Activated naive CD8-positive, alpha-beta T cell treated with anti-CD3 and anti-CD28 coated beads, Interleukin-2, amount 50 U/mL, for 24 hours (primary cell): ENCODE data around the gene KRT7.
"Not testable (repeated sequence)": the region's sequence is repeated elsewhere in the genome, so short reads cannot be mapped to it uniquely, and the experiment has no call there.

Experiments used
- ATAC-seq: fragments of 150-1000 bp; cut with Tn5 transposase; one replicate; pipeline ENCODE4 v1.10.0; 2021
- DNase-seq: peaks from one replicate; pipeline ENCODE4 v3.0.0; 2021
- H3K27ac Mint-ChIP-seq: one replicate; pipeline ENCODE4 v1.8.0; 2021; ENCODE audit warnings: mild to moderate bottlenecking, mixed read lengths
- H3K27me3 Mint-ChIP-seq: one replicate; pipeline ENCODE4 v1.8.0; 2021; ENCODE audit warnings: mixed read lengths
- H3K36me3 Mint-ChIP-seq: one replicate; pipeline ENCODE4 v1.8.0; 2021; ENCODE audit warnings: low read depth, mixed read lengths
- H3K4me1 Mint-ChIP-seq: one replicate; pipeline ENCODE4 v1.8.0; 2021; ENCODE audit warnings: mixed read lengths
- H3K4me3 Mint-ChIP-seq: one replicate; pipeline ENCODE4 v1.8.0; 2021; ENCODE audit warnings: mild to moderate bottlenecking, moderate library complexity, mixed read lengths
- H3K9me3 Mint-ChIP-seq: one replicate; pipeline ENCODE4 v1.8.0; 2021; ENCODE audit warnings: mixed read lengths

The KRT7 gene

GRCh38 chr12:52274521-52275120, 41.6 kb downstream of the KRT7 start, which contains the start of gene KRT86:
Gene KRT86 (plus strand): TSS chr12:52274645. CDS start chr12:52301917, 27,272 bp downstream.
- Mint-ChIP-seq H3K9me3 (no peaks in the 10 kb centered on the region), H3K27me3 (peaks cover 31% of the 10 kb centered on the region), H3K27ac (no peak within 1 kb of the TSS), H3K4me3 (no peak within 1 kb of the TSS), H3K4me1 (no peaks in the 10 kb centered on the region), H3K36me3 (no peaks in the 10 kb centered on the region)
- no peak for ATAC-seq
- no peak for DNase-seq

DNA sequence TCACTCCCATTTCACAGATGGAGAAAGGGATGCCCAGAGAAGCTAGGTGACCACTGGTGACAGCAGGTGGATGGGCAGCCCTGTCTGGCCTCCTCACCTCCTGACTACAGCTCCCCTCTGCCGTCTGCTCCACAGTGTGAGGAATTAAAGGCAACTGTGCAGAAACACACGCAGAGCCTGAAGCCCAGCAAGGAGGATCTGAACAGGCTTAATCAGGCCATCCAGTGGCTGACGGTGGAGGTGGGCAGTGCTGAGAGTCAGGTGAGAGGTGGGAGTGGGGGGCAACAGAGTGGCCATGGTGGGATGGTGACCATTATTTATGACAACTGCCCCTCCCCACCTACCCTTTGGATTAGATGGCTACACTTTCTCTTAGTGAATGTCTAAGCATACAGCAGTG, 42.6 kb downstream of the KRT7 start:
- no peak for DNase-seq
- Mint-ChIP-seq H3K4me3 (no peak overlapping the region), H3K27me3 (peaks cover 32% of the 10 kb centered on the region), H3K27ac (no peak overlapping the region), H3K9me3 (no peaks in the 10 kb centered on the region), H3K36me3 (no peaks in the 10 kb centered on the region), H3K4me1 (no peaks in the 10 kb centered on the region)
- no peak for ATAC-seq

- Mint-ChIP-seq H3K27ac (no peak overlapping the region), H3K27me3 (peaks cover 26% of the 10 kb centered on the region), H3K36me3 (no peaks in the 10 kb centered on the region), H3K4me3 (no peak overlapping the region), H3K9me3 (no peaks in the 10 kb centered on the region), H3K4me1 (no peaks in the 10 kb centered on the region)
- no peak for ATAC-seq
- DNase-seq, result no peak
Observed at GRCh38 chr12:52277486-52278245, 44.6 kb downstream of the KRT7 start.

DNA sequence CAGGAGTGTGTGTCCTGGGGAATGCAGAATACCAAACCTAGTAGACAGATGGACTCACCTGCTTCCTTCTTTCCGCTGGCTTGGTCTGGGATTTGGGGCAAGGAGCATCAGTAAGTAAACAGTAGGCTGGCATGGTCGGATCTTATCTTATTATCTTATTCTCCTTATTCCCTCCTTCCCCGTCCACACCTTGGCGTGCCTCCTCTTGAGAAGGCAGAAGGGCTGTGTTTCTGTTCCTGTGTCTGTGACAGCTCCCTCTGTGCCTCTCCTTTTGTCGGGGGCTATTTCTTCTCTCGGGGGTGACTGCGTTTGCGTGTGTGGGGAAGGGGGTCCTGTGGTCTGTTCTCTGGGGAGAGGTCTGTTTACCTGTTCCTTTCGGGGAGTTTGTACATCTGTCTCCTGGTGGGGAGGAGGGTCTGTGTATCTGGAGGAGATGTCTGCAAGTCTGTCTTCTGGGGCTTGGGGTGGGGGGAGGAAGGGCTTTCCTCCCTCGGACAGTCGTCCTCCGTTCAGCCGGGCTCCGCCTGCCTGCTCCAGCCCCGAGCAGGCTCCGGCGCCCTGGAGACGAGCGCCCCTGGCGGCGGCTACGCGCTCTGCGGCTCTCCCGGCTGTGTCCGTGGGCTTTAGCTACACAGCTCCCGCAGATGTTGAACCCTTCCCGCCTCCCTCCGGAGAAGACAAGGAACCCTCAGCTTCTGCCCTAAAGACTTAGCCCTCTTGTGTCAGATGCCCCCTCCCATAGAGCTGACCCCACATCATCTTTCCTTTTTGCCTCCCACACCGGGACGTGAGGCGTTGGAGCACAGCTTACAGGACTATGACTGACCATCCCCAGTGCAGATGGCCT, 45.8 kb downstream of the KRT7 start:
- Mint-ChIP-seq H3K27ac (no peak overlapping the region), H3K4me3 (no peak overlapping the region), H3K9me3 (no peaks in the 10 kb centered on the region), H3K36me3 (no peaks in the 10 kb centered on the region), H3K4me1 (no peaks in the 10 kb centered on the region), H3K27me3 (peaks cover 25% of the 10 kb centered on the region)
- DNase-seq (peak; percentile 83), ATAC-seq (peak; percentile 96)

GRCh38 chr12:52279422-52280318, 46.6 kb downstream of the KRT7 start:
- Mint-ChIP-seq H3K36me3 (no peaks in the 10 kb centered on the region), H3K4me1 (no peaks in the 10 kb centered on the region), H3K27me3 (peaks cover 21% of the 10 kb centered on the region), H3K4me3 (no peak overlapping the region), H3K27ac (no peak overlapping the region), H3K9me3 (no peaks in the 10 kb centered on the region)
- DNase-seq (no peak), ATAC-seq (no peak)

DNA sequence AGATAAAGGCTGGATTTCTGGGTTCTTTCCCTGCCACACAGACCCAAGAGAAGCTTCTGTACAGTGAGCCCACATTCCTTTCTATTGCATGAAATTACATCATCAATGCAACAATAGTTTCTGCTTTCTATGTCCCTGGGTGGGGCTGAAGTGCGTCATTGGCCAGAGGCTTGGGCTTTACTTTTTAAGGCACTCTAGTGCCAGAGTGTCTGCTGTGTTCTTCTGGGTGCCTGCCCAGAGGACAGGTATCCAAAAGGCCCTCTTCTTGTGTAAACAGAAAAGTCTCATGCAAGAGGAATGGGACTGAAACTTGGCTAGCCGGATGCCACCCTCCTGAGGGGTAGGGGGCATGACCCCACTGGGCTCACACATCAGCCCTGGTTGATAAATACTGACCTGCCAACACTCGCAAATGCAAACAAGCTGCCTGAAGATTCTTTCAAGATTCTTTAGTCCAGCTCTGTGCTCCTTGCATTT, 47.3 kb downstream of the KRT7 start:
- Mint-ChIP-seq H3K36me3 (no peaks in the 10 kb centered on the region), H3K27ac (no peak overlapping the region), H3K4me1 (no peaks in the 10 kb centered on the region), H3K27me3 (peaks cover 18% of the 10 kb centered on the region), H3K9me3 (no peaks in the 10 kb centered on the region), H3K4me3 (no peak overlapping the region)
- no peak for DNase-seq
- no peak for ATAC-seq

- no peak for DNase-seq
- no peaks in the 10 kb centered on the region for H3K36me3 Mint-ChIP-seq
- peaks cover 16% of the 10 kb centered on the region for H3K27me3 Mint-ChIP-seq
- no peaks in the 10 kb centered on the region for H3K9me3 Mint-ChIP-seq
- no peak overlapping the region for H3K27ac Mint-ChIP-seq
- no peaks in the 10 kb centered on the region for H3K4me1 Mint-ChIP-seq
- no peak for ATAC-seq
- no peak overlapping the region for H3K4me3 Mint-ChIP-seq
Observed at GRCh38 chr12:52280796-52281560, 47.9 kb downstream of the KRT7 start.

GRCh38 chr12:52284562-52285171, 51.6 kb downstream of the KRT7 start:
- H3K27me3 Mint-ChIP-seq, result peaks cover 10% of the 10 kb centered on the region
- H3K9me3 Mint-ChIP-seq, result no peaks in the 10 kb centered on the region
- no peak overlapping the region for H3K4me3 Mint-ChIP-seq
- no peaks in the 10 kb centered on the region for H3K36me3 Mint-ChIP-seq
- H3K4me1 Mint-ChIP-seq, result peaks cover 3% of the 10 kb centered on the region
- no peak overlapping the region for H3K27ac Mint-ChIP-seq
- ATAC-seq (no peak), DNase-seq (no peak)

DNA sequence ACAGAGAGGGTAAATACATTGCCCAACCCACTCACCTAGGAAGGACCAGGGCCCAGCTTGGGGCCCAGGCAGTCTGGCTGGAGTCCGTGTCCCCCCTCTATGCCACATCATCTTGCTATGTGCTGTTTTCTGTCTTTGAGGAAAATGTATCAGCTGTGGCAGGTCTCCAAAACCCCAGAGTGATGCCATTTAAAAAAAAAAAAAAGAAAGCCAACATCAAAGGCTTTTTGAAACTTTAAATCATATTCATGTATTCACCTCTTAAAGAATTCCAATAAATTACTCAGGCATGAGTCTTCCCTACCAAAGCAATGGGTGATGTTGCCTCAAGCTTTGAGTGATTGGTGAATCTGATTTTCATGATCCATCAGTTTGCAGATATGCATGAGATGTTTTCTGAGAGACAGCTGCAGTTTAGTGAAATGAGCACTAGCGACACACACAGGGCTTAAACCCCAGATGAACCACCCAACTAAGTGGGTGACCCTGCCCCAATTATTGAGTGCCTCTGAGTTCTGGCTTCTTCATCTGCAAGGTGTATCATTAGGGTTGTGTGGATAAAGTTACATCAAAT, 52.2 kb downstream of the KRT7 start:
- no peak overlapping the region for H3K4me3 Mint-ChIP-seq
- peaks cover 3% of the 10 kb centered on the region for H3K4me1 Mint-ChIP-seq
- no peak for ATAC-seq
- peaks cover 6% of the 10 kb centered on the region for H3K27me3 Mint-ChIP-seq
- no peak for DNase-seq
- no peak overlapping the region for H3K27ac Mint-ChIP-seq
- no peaks in the 10 kb centered on the region for H3K9me3 Mint-ChIP-seq
- no peaks in the 10 kb centered on the region for H3K36me3 Mint-ChIP-seq

GRCh38 chr12:52285851-52286530, 52.9 kb downstream of the KRT7 start:
- ATAC-seq (no peak), DNase-seq (no peak)
- Mint-ChIP-seq H3K27ac (no peak overlapping the region), H3K4me1 (peaks cover 3% of the 10 kb centered on the region), H3K4me3 (no peak overlapping the region), H3K27me3 (peaks cover 6% of the 10 kb centered on the region), H3K9me3 (no peaks in the 10 kb centered on the region), H3K36me3 (no peaks in the 10 kb centered on the region)

- H3K9me3 Mint-ChIP-seq, DNase-seq, H3K4me1 Mint-ChIP-seq, ATAC-seq, H3K27ac Mint-ChIP-seq, H3K27me3 Mint-ChIP-seq, H3K4me3 Mint-ChIP-seq, H3K36me3 Mint-ChIP-seq: not testable (repeated sequence)
Observed at GRCh38 chr12:52286857-52287785, 54.1 kb downstream of the KRT7 start.
